Measurements from ENCODE around the gene ZBTB48.
"Not testable (repeated sequence)": the region's sequence is repeated elsewhere in the genome, so short reads cannot be mapped to it uniquely, and the experiment has no call there.

ZBTB48 gene

GRCh38 chr1:6579374-6580118 lies at the start of gene ZBTB48:
Gene ZBTB48 (plus strand): TSS chr1:6579994. CDS start chr1:6580610, 616 bp downstream.
- peak; percentile 82 for DNase-seq (ENCODE audit: low read depth)

GRCh38 chr1:6530504-6531160 lies 49.2 kb upstream of the ZBTB48 start:
- DNase-seq (ENCODE audit: low read depth), result no peak

- no peak for DNase-seq (ENCODE audit: low read depth)
These were observed 47.8 kb upstream of the ZBTB48 start for GRCh38 chr1:6531996-6532395.

- no peak for DNase-seq (ENCODE audit: low read depth)
These were observed 45.5 kb upstream of the ZBTB48 start for GRCh38 chr1:6534248-6534822.

- DNase-seq (ENCODE audit: low read depth), result no peak
These were observed 44.6 kb upstream of the ZBTB48 start for GRCh38 chr1:6535214-6535613.

GRCh38 chr1:6536291-6536690 lies 43.5 kb upstream of the ZBTB48 start:
- no peak for DNase-seq (ENCODE audit: low read depth)

- DNase-seq (ENCODE audit: low read depth), result peak; percentile 74
These were observed 40.8 kb upstream of the ZBTB48 start for GRCh38 chr1:6538956-6539355.

- peak; percentile 53 for DNase-seq (ENCODE audit: low read depth)
These were observed 35.0 kb upstream of the ZBTB48 start for GRCh38 chr1:6544831-6545230.

GRCh38 chr1:6545276-6546112 lies 34.3 kb upstream of the ZBTB48 start:
- DNase-seq (ENCODE audit: low read depth), result no peak

GRCh38 chr1:6546326-6546725 lies 33.5 kb upstream of the ZBTB48 start:
- no peak for DNase-seq (ENCODE audit: low read depth)

GRCh38 chr1:6547301-6547700 lies 32.5 kb upstream of the ZBTB48 start:
- no peak for DNase-seq (ENCODE audit: low read depth)

GRCh38 chr1:6554031-6554906 lies 25.5 kb upstream of the ZBTB48 start, which contains the start of gene NOL9:
Gene NOL9 (minus strand): TSS chr1:6554513. CDS start chr1:6554502, 11 bp downstream.
- DNase-seq (ENCODE audit: low read depth), result peak; percentile 44

GRCh38 chr1:6554907-6555778 lies 24.7 kb upstream of the ZBTB48 start, which contains the start of gene TAS1R1:
Gene TAS1R1 (plus strand): TSS chr1:6555307. CDS start chr1:6555374, 67 bp downstream.
- no peak for DNase-seq (ENCODE audit: low read depth)

GRCh38 chr1:6557597-6557996 lies 22.2 kb upstream of the ZBTB48 start:
- no peak for DNase-seq (ENCODE audit: low read depth)

GRCh38 chr1:6559161-6559560 lies 20.6 kb upstream of the ZBTB48 start:
- DNase-seq (ENCODE audit: low read depth), result not testable (repeated sequence)

- DNase-seq (ENCODE audit: low read depth), result no peak
These were observed 19.5 kb upstream of the ZBTB48 start for GRCh38 chr1:6560267-6560666.

GRCh38 chr1:6569033-6569432 lies 10.8 kb upstream of the ZBTB48 start:
- no peak for DNase-seq (ENCODE audit: low read depth)

- no peak for DNase-seq (ENCODE audit: low read depth)
These were observed 9.7 kb upstream of the ZBTB48 start for GRCh38 chr1:6570100-6570499.

- DNase-seq (ENCODE audit: low read depth), result no peak
These were observed 8.8 kb upstream of the ZBTB48 start for GRCh38 chr1:6570987-6571386.

Data from non-pigmented ciliary epithelial cell (primary cell).